Activated CD4-positive, alpha-beta T cell treated with anti-CD3 and anti-CD28 coated beads for 4 hours (primary cell): ENCODE measurements around the gene SCFD2.

Experiments
- DNase-seq, 2 donors: peaks; one replicate each; pipeline ENCODE4 v3.0.0-alpha.2; 2020

Gene SCFD2

DNA sequence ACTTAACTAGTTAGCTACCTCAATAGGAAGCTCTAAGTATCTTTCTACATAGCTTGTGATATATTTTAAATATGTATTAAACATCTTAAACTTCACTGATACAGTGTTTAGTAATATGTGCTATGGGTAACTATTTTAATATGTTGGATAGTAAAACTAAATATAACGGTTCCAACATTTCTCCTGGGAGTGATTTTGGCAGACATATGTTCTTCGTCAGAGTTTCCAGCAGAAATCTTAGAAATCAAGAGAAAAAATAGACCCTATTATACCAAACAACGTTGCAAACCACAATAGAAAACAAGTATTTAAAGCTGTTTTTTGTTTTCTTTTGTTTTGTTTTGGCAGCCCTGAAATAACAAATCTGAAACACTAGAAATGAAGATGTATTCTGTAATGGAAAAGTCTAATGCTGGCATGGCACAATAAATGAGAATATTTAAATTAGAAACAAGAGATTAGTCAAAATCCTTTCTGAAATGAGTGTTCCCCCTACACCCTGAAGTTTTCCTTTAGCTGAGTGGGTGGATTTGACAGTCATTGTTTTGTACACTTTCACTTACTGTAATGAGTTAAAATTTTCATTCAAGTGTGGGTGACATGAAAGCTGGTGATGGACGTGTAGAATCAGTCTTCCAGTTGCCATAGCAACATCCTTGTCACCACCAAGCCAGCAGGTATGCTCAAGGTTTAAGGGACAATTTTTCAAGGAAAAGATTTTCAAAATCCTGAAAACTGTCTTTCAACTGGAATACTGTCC lies 233.5 kb downstream of the SCFD2 start:
- DNase-seq, result no peak

DNA sequence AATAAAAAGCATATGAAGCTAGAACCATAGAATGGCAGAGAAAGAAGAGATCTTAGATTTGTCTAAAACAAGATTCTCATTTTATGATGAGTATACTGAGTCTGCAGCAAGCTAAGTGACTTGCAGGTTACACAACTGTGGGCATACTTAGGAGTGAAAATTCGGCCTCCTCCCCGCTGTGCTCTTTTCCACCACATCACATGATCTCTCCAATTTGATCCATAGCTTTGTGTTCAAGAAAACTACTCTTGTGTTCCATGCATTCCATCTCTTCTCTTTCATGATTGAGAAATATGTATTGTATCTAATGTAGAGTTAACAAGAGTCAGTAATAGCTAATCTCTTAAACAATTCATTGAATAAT lies 234.3 kb downstream of the SCFD2 start:
- DNase-seq, result no peak

DNA sequence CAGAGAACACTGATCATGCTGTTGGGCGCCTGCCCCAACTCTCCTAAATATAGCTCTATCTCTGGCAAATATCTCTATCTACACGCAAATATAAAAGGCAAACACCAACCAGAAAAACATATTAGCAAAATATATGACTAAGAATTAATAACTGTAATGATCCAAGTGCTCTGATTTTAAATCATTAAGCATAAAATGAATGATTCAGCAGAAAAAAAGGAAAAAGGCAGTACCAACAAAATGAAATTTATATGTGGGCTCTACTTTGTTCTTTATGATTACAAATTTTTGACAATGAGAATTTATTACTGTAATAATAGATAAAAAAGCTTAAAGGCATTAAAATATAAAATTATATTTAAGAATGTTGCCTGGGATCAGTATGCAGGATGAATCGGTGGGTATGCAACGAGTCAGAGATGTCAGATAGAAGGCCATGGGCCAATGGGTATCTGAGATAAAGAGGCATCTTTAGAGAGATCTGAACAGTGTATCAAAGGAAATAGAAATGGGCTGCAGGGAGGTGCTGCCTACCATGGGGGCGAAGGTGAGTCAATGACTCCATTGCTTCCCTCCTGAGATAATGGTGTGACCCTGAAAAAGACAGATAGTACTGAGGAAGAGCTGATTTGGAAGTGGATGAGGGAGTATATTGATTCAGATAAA lies 234.8 kb downstream of the SCFD2 start:
- no peak for DNase-seq

DNA sequence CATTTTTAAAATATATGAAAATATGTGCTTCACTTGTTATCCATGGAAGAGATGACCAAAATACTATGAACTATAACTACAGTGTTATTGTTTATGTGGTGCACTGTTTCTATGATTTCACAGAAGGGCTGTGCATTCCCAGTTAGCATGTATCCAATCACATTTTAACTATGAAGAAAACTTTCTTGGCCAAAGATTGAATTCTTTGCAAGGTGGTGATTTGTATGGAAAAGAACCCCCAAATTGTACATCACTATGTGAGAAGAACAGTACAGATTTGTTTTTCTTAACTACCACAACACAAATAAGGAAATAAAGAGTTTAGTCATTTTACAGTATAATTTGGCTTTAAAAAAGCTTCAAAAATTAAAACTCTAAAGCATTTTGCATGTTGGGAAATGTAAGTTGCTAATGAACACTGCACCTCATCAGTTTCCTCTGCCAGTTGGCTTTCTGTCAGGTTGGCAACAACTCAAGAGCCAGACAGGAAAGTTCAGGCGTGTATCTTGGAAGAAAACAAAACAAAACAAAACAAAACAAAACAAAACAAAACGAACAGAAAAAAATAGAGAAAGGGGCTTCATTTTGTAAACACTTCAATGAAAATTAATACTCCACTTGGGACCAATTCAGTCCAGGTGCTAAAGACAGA lies 237.0 kb downstream of the SCFD2 start:
- no peak for DNase-seq

DNA sequence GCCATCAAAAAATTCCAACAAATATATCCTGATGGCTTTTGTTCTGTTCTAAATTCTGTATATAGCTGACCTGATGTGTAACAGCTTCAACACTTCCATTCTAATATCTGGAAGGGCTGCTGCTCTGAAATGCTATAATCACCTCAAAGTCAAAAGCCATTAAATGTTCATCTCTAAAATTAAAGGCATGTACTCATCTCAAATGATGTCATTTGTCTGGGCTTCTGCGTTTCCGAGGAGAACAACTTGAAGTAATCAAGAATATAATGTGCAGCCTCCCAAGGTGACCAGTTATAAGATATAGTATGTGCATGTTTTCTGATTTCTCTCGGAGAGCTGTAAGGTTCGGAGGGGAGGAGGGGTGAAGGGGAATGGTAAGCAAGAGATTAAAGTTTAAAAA lies 237.6 kb downstream of the SCFD2 start:
- DNase-seq, result no peak

DNA sequence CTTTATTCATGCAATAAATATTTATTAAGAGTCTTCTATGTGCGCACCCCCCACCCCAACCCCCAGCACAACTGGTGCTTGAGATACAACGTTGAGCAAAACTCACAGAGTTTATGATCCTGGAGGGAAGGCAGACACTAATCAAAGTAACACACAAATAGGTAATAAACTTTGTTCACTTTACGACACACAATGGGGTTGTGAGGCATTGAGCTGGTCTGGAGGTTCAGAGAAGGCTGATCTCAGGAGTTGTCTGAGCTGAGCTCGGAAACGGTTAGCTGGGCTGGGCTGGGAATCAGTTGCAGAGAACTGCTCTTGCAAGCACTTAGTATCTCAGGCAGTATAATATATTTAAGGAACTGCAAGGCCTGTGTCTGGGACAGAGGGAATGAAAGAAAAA lies 238.5 kb downstream of the SCFD2 start:
- no peak for DNase-seq

DNA sequence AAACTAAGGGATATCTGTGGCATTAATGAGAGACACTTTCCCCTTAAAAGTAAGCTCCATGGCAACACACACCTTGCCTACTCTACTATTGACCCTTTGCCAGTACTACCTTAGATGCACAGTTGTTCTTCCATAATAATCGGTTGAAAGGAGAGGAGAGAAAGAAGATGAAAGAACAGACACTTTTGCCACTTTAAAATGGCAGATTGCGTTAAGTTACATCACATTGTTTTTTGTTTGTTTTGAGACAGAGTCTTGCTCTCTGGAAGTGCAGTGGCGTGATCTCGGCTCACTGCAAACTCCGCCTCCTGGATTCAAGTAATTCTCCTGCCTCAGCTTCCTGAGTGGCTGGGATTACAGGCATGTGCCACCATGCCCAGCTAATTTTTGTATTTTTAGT lies 239.8 kb downstream of the SCFD2 start:
- no peak for DNase-seq

DNA sequence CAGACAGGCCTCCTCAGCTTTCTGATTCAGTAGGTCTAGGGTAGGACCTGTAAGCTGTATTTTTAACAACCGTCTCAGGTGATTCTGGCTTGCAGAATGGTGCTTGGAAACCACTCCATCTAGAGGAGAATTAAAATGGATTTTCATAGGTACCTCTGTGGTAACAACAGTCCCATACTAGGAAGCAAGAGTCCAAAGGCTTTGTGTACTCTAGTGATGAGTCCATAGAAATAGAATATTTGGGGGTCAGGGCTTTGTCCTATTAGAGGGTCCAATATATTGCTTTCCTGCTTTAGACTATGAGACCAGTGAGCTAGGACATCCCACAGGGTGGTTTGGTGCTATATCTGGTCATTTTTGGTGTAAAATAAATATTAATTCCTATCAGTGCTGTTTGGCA lies 242.0 kb downstream of the SCFD2 start:
- DNase-seq, result no peak

DNA sequence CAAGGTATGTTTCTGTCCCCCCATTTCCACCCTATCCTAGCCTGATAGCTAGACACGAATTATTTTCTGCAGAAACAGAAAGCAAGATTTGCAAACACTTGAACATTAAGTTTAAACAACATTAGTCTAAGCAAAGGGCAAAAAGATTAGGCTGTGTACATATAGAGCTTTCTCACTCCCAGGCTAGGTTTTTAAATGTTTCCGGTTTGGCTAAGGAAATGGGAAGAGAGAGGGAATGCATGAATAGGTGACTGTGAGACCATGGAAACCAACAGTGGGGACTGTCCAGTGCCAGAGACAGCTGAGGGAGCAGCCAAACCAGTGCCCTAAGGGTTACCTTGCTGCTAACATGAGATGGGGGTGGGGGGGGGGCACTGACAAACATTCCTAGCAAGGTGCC lies 242.7 kb downstream of the SCFD2 start:
- DNase-seq, result no peak

DNA sequence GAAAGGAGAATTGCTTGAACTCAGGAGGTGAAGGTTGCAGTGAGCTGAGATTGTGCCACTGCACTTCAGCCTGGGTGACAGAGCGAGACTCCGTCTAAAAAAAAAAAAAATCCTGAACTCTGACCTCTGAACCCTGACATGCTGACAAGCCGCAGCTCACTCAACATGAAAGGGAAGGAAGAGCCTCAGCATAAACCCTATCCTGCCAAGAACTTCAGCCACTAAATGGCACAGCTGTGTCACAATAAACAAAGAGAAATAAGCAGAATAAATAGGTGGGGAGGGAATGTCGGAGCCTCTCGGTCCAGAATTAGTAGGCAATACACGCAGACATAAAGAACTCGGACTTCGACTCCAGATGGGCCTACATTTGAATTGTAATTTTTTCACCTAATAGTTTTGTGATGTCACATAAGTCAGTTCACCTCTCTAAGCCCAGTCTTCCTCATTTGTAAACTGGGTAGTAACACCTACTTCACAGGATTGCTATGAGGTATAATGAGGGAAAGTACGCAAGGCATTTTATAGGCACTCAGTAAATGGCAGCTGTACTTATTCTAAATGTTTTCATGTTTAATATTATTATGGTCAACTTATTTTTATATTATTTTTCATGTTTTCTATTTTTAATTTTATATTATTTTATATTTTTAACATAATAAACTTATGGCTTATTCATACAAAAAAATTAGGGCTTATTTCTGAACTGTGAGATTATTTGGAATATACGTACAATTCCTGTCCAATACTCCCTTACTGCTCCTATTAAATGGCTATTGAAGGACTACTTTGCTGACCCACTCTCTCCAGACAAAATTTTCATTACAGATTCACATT lies 243.4 kb downstream of the SCFD2 start:
- no peak for DNase-seq

DNA sequence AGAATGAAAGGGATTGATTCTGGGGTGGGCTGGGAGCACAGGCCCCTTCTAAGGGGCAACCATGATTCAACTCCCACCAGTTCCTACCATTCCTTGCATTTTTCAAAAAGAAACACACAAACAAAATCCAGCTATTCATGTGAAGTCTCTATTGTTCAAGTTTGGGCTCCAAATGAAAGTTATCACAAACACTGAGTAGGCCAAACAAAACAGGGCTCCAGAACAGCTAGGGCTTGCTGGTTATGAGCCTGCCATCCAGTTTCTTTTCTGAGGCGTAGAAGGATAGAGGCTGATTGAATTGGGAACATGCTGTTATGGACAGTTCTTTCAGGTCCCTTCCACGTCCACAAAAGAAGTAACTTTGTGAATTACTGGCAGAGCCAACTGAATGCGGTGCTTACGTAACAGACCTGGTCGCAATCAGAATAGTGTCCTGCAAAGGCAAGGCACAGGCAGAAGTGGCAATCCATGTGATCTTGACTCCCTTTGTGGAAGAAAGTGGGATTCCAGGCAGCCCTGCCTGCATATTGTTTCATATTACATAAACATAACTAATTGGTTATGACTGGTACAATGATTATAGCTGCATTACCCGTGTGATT lies 244.5 kb downstream of the SCFD2 start:
- no peak for DNase-seq

DNA sequence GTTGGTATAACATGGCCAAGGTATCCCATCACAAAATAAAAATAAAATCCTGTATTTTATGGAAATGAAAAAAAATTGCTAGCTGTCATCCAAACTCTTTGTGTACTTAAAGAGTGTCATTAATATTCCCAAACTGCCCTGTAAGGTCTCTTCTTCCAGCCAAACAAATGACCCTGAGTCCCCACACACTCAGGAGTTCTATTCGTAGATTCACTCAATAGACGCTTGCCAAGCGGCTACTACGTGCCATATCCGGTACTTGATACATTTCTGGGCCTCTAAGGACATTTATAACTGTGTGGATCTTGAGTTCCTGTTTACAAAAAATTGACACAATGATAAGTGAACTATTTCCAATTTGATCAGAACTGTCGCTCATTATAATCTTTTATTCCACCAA lies 245.1 kb downstream of the SCFD2 start:
- no peak for DNase-seq

DNA sequence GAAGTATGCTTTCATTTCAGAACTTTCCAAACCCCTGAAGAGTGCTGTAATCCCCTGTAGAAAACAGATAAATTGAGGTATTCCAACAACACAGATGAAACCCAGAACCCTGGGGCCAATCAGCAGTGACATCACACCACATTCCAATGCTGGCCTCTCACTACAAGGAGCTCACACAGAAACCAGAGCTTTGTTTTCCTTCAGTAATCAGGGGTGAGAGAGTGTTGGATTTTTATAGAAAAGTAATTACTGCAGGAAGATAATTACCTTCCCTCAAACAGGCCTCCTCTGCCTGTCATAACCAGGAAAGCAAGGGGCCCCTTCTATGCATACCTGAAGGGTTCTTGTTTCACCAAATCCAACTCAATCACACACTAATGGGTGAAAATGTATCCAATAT lies 246.2 kb downstream of the SCFD2 start:
- no peak for DNase-seq

DNA sequence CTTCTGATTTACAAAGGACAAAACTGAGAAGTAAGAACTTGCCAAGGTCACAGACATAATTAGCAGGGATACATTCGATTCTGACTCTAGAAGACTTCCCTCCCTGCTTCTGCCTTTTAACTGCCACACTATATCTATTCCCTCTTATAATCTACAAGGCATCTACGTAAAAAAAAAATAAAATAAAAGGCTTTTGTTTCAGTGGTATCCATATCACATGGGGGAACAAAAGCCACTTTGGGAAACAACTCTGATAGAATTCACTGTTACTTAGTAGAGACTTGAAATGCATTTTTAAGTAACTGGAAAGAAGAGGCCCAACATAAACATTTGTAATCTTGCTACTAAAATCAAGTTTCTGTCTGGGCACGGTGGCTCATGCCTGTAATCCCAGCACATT lies 247.2 kb downstream of the SCFD2 start:
- DNase-seq, result no peak

DNA sequence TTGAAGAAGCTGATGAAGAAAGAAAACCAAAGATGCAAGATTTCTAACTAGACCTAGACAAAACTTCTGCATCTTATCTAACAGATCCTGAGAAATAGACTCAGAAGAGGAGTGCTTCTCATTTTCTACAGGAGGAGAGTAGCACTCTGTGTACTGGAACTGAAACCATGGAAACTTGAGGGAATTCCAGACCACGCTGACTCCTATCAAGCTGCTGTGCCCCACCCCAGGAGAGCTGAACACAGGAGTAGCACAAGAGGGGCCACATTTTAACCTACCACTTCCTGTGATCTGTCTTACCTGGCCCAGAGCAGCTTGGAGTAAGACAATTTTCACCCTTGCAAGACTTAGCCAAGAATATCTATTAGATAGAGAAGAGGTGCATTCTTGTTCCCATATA lies 248.9 kb downstream of the SCFD2 start:
- DNase-seq, result no peak

DNA sequence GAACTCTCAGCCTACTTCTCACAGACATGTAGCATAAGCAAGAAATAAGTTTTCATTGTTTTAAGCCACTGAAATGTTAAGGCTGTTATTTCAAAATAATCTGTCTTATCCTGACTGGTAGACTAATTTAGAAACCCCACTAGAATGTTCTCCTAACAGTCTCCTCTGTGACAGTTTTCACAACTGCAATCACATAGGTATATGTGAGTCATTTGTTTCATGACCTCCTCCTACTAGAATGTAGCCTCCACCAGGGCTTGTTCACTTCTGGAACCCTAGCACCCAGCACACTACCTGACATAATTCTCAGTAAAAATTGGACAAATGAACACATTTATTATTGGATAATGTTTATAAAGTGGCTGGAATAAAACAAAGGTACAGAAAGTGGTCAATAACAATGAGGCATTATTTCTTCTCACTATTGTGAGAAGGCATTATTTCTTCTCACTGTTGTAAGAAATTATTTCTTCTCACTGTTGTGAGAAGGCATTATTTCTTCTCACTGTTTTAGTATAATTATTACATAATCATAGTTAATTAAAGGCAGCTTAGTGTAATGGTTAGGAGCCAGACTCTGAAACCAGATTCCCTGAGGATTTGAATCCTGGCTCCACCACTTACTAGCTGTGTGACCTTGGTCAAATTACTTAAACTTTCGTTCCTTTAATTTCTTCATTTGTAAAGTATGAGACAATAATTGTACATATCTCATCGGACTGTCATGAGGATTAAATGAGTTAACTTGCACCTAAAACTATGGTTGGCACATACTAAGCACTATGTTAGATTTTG lies 252.2 kb downstream of the SCFD2 start:
- DNase-seq, result no peak

DNA sequence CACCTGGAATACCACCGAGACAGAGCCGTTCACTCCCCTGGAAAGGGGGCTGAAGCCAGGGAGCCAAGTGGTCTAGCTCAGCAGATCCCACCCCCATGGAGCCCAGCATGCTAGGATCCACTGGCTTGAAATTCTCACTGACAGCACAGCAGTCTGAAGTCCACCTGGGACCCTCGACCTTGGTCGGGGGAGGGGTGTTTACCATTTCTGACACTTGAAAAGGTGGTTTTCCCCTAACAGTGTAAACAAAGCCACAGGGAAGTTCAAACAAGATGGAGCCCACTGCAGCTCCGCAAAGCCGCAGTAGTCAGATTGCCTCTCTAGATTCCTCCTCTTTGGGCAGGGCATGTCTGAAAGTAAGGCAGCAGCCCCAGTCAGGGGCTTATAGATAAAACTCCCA lies 260.5 kb downstream of the SCFD2 start:
- DNase-seq, result no peak

DNA sequence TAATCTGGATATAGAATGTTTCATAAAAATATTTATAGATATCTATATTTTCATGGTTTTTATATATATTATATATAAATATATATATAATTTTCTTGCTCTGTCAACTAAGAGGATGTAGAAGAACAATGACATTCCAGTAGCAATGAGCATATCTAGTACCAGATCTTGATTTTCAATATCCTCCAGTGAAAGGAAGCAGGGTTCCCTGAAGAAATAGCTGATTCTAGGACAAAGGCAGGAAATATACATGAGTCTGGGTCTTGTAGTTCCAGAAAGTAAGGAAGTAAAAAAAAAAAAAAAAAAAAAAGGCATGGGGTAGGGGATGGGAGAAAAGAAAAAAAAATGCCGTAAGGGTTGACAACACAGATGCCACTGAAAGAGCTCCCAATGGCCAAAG lies 262.4 kb downstream of the SCFD2 start:
- DNase-seq, result no peak

DNA sequence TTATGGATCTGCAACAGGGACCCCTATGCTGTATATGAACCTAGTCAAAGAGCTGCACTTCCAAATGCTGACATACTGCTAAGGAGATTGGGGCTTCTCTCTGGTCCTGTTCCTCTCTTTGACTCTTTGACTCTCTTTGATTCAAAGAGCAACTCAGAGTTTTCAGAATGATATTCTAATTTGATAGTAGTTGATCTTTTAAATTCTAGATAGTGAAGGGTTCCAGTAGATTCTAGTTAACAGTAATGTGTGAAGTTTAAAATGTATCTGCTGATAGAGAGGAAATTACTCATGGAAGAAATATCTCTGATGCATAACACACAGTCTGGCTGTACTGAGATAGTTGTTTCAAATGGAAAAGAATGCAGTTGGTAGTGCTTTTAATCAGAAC lies 264.7 kb downstream of the SCFD2 start:
- no peak for DNase-seq

DNA sequence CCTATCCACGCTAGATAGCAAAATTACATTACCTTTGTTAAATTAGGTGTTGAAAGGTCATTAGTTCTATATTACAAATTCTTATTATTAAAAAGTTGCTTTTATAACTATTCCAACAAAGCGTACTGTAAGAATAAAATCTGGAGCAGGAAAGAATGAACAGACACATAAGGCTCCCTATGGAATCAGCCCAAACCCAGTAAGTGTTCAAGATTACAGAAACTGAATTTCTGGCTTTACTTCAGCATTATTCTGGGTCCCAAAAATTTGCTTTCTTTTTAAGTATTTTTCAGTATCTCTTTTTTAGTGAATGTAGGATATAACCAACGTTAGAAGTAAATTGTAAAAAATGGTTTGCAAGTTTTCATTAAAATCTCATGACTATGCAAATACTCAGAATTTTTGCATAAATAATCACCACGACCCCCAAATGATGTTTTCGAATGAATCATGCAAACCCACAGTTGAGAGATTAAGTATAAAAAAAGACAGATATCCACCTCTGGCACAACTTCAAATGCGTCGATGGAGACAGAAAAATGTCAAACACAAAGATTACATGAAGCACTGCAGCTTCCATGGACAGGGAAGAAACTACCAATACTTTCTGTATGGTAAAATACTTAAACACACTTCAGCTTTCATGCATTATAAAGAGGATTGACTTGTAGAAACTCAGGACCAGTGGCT lies 265.2 kb downstream of the SCFD2 start:
- DNase-seq, result no peak

DNA sequence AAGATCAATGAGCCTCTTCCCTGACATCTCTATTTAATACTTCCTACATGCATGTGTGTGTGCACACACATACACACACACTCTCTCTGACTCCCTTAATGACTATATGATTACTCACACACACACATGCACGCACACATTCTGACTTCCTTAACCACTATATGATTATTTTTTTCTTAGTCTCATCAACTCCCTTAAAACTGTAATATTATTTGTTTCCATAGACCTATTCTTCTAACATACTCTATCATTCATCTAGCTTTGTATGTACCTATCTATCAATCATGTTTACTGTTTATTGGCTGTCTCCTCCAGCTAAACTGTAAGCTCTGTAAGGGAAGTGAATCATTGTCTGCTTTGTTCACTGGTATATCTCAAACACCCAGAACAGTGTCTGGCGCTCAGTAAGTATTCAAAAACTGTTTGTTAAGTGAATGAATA lies 267.2 kb downstream of the SCFD2 start:
- DNase-seq, result no peak

DNA sequence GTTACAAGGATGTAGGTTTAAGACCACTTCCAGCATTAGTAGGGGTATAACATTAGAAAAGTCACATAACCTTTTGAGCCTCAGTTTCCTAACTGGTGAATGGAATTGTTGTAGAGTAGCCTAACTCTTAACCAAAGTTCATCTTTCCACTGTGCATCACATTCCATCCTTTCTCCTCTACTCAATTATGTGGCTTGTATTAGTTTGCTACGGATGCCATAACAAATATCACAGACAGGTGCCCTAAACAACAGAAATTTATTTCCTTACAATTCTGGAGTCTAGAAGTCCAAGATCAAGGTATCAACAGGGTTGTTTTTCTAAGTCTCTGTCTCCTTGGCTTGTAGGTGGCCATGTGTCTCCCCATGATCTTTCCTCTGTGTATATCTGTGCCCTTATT lies 271.8 kb downstream of the SCFD2 start:
- DNase-seq, result no peak
